Panc1 (cell line): ENCODE measurements around the gene TNIK.

Source experiments
- CTCF ChIP-seq: fragments of 450-650 bp; IDR thresholded peaks from 2 replicates; pipeline ENCODE4 v1.5.1; 2017; ENCODE audit warnings: mild to moderate bottlenecking
- POLR2AphosphoS5 ChIP-seq: IDR thresholded peaks from 2 replicates; pipeline ENCODE4 v1.6.1; 2012; ENCODE audit warnings: mild to moderate bottlenecking, low read depth, low read length, moderate library complexity
- REST ChIP-seq, 2 experiments: IDR thresholded peaks; 2 replicates each; pipeline ENCODE4 v1.6.1; 2011 to 2012; ENCODE audit warnings: low read depth in 2 of 2, control low read depth in 1 of 2, low read length in 1 of 2, mild to moderate bottlenecking in 1 of 2, moderate library complexity in 1 of 2; ENCODE audit not compliant: insufficient read depth in 1 of 2
- SIN3A ChIP-seq: IDR thresholded peaks from 2 replicates; pipeline ENCODE4 v1.6.1; 2012; ENCODE audit warnings: low read depth, mild to moderate bottlenecking, low read length, moderate library complexity, borderline replicate concordance; ENCODE audit not compliant: insufficient read depth
- TCF7L2 ChIP-seq: IDR thresholded peaks from 2 replicates; pipeline ENCODE4 v1.6.1; 2011; ENCODE audit warnings: mild to moderate bottlenecking, low read depth, low read length, inconsistent platforms

GRCh38 chr3:171383206-171384018 is 76.8 kb downstream of the TNIK start:
- TF ChIP-seq CTCF: no peak
- no peak for TF ChIP-seq POLR2AphosphoS5
- TF ChIP-seq REST (IDR thresholded peaks at IDR 0.05; ENCODE audit: insufficient read depth in 1 of 2, low read depth in 2 of 2, low read length in 1 of 2): no peak
- no peak for TF ChIP-seq SIN3A
- no peak for TF ChIP-seq TCF7L2
